Activated B cell treated with CpG ODN at 0.5 μM for 24 hours (primary cell): ENCODE data around the gene PAK5. TPM values are rescaled to one million over a fixed set of nuclear protein-coding genes. Genes with fewer than 3 reads are reported as not detected.
A peak's percentile ranks its signal among the peaks of the same experiment; 100 is the strongest.

Experiments
- ATAC-seq: fragments of 200-7000 bp; cut with Tn5 transposase; one replicate; pipeline ENCODE4 v1.10.0; 2021; ENCODE audit warnings: low read depth, mild to moderate bottlenecking, moderate library complexity
- CTCF ChIA-PET: fragments of 350-600 bp; sonication (Branson Sonifier 250); formaldehyde crosslinking; loops from one replicate; lab custom pipeline; 2021; ENCODE audit warnings: antibody characterized with exemption; lab: Charles Lee
- POLR2A ChIA-PET: fragments of 350-600 bp; sonication (Branson Sonifier 250); formaldehyde crosslinking; loops from one replicate; lab custom pipeline; 2021; ENCODE audit warnings: antibody characterized with exemption; lab: Charles Lee
- DNase-seq: peaks from one replicate; pipeline ENCODE4 v3.0.0; 2022
- H3K27ac Mint-ChIP-seq: one replicate; pipeline ENCODE4 v1.8.0; 2020; ENCODE audit warnings: mixed read lengths
- H3K27me3 Mint-ChIP-seq: one replicate; pipeline ENCODE4 v1.8.0; 2021; ENCODE audit warnings: mixed read lengths
- H3K36me3 Mint-ChIP-seq: one replicate; pipeline ENCODE4 v1.8.0; 2021; ENCODE audit warnings: low read depth, mixed read lengths
- H3K4me1 Mint-ChIP-seq: one replicate; pipeline ENCODE4 v1.8.0; 2021; ENCODE audit warnings: mixed read lengths
- H3K4me3 Mint-ChIP-seq: one replicate; pipeline ENCODE4 v1.8.0; 2020; ENCODE audit warnings: mild to moderate bottlenecking, mixed read lengths
- H3K9me3 Mint-ChIP-seq: one replicate; pipeline ENCODE4 v1.8.0; 2020; ENCODE audit warnings: mixed read lengths
- CTCF ChIP-seq: fragments of 200-600 bp; IDR thresholded peaks from one replicate; pipeline ENCODE4 v1.8.0; 2022; ENCODE audit warnings: antibody characterized with exemption, mild to moderate bottlenecking
- intact Hi-C: fragments of 100-400 bp; cut with micrococcal nuclease; formaldehyde crosslinking; loops from one replicate; pipeline ENCODE4 v1.15.1; 2024
- total RNA-seq: library from RNA; stranded (reverse); gene quantifications from 2 replicates; pipeline ENCODE4 v1.2.3, GENCODE V29; 2022

Gene PAK5
- total RNA-seq, 1 donor from 2014 or later, result not detected

GRCh38 chr20:9514461-9515213, 324.2 kb downstream of the PAK5 start, which contains the start of gene LAMP5:
Gene LAMP5 (plus strand): TSS chr20:9514590. CDS start chr20:9514853, 263 bp downstream.
- POLR2A ChIA-PET, result no interaction called here
- Mint-ChIP-seq H3K27me3 (peaks cover 46% of the 10 kb centered on the region), H3K27ac (no peak within 1 kb of the TSS), H3K4me3 (peak within 1 kb of the TSS; percentile 61), H3K4me1 (peaks cover 32% of the 10 kb centered on the region), H3K9me3 (no peaks in the 10 kb centered on the region), H3K36me3 (no peaks in the 10 kb centered on the region)
- CTCF ChIA-PET, result no interaction called here
- DNase-seq (no peak), ATAC-seq (no peak)
- intact Hi-C loops, result no loop called here
- TF ChIP-seq CTCF, result no peak

- Mint-ChIP-seq H3K36me3 (no peaks in the 10 kb centered on the region), H3K27ac (no peak overlapping the region), H3K27me3 (peaks cover 49% of the 10 kb centered on the region), H3K4me3 (peak overlapping the region; percentile 61), H3K9me3 (no peaks in the 10 kb centered on the region), H3K4me1 (peaks cover 36% of the 10 kb centered on the region)
- ChIA-PET CTCF (no interaction called here), POLR2A (no interaction called here)
- intact Hi-C loops, result no loop called here
- no peak for ATAC-seq
- TF ChIP-seq CTCF, result no peak
- DNase-seq, result no peak
Measured at GRCh38 chr20:9514072-9514460, 324.8 kb downstream of the PAK5 start.

GRCh38 chr20:9510911-9511310, 328.0 kb downstream of the PAK5 start:
- no peak overlapping the region for H3K4me3 Mint-ChIP-seq

GRCh38 chr20:9509246-9509645, 329.6 kb downstream of the PAK5 start:
- no peak overlapping the region for H3K4me3 Mint-ChIP-seq
- POLR2A ChIA-PET, result no interaction called here
- no peaks in the 10 kb centered on the region for H3K36me3 Mint-ChIP-seq
- no peaks in the 10 kb centered on the region for H3K9me3 Mint-ChIP-seq
- DNase-seq (no peak), ATAC-seq (no peak)
- intact Hi-C loops, result no loop called here
- H3K27me3 Mint-ChIP-seq, result peaks cover 46% of the 10 kb centered on the region
- CTCF ChIA-PET, result no interaction called here
- peaks cover 29% of the 10 kb centered on the region for H3K4me1 Mint-ChIP-seq
- no peak for TF ChIP-seq CTCF
- H3K27ac Mint-ChIP-seq, result no peak overlapping the region

More at GRCh38 chr20:9510911-9511310, 328.0 kb downstream of the PAK5 start:
- DNase-seq (no peak), ATAC-seq (no peak)
- ChIA-PET CTCF (no interaction called here), POLR2A (no interaction called here)
- no peaks in the 10 kb centered on the region for H3K9me3 Mint-ChIP-seq
- intact Hi-C loops, result no loop called here
- peaks cover 43% of the 10 kb centered on the region for H3K4me1 Mint-ChIP-seq
- peaks cover 49% of the 10 kb centered on the region for H3K27me3 Mint-ChIP-seq
- no peak overlapping the region for H3K27ac Mint-ChIP-seq
- no peaks in the 10 kb centered on the region for H3K36me3 Mint-ChIP-seq
- no peak for TF ChIP-seq CTCF

- Mint-ChIP-seq H3K27ac (no peak overlapping the region), H3K9me3 (no peaks in the 10 kb centered on the region), H3K27me3 (peaks cover 48% of the 10 kb centered on the region), H3K4me1 (peaks cover 27% of the 10 kb centered on the region), H3K4me3 (no peak overlapping the region), H3K36me3 (no peaks in the 10 kb centered on the region)
- TF ChIP-seq CTCF, result no peak
- intact Hi-C loops, result no loop called here
- DNase-seq, result no peak
- ATAC-seq, result no peak
- ChIA-PET POLR2A (no interaction called here), CTCF (no interaction called here)
Measured at GRCh38 chr20:9508696-9509178, 330.1 kb downstream of the PAK5 start.
